ENCODE results near the gene CHTOP.

The CHTOP gene

GRCh38 chr1:153693466-153693865 is 59.6 kb downstream of the CHTOP start:
- DNase-seq (ENCODE audit: low spot score) = no peak
